Measurements from ENCODE around the gene DSTYK. TPM values are rescaled to one million over a fixed set of nuclear protein-coding genes. Genes with fewer than 3 reads are reported as not detected.
A peak's percentile ranks its signal among the peaks of the same experiment; 100 is the strongest.

DSTYK gene
- total RNA-seq, 1 donor from 2014 or later = 19.5 TPM

GRCh38 chr1:205232945-205233397 is 21.5 kb upstream of the DSTYK start:
- H3K27ac Mint-ChIP-seq = no peak overlapping the region
- no peak overlapping the region for H3K4me3 Mint-ChIP-seq
- TF ChIP-seq CTCF (IDR thresholded peaks at IDR 0.05; ENCODE audit: unreplicated experiment) = no peak
- H3K36me3 Mint-ChIP-seq = no peaks in the 10 kb centered on the region
- peaks cover 12% of the 10 kb centered on the region for H3K27me3 Mint-ChIP-seq (ENCODE audit: low read depth)
- H3K4me1 Mint-ChIP-seq = peaks cover 18% of the 10 kb centered on the region
- H3K9me3 Mint-ChIP-seq = no peaks in the 10 kb centered on the region
- DNase-seq (ENCODE audit: low spot score in 2 of 2, unreplicated experiment in 2 of 2) = no peak

DNA sequence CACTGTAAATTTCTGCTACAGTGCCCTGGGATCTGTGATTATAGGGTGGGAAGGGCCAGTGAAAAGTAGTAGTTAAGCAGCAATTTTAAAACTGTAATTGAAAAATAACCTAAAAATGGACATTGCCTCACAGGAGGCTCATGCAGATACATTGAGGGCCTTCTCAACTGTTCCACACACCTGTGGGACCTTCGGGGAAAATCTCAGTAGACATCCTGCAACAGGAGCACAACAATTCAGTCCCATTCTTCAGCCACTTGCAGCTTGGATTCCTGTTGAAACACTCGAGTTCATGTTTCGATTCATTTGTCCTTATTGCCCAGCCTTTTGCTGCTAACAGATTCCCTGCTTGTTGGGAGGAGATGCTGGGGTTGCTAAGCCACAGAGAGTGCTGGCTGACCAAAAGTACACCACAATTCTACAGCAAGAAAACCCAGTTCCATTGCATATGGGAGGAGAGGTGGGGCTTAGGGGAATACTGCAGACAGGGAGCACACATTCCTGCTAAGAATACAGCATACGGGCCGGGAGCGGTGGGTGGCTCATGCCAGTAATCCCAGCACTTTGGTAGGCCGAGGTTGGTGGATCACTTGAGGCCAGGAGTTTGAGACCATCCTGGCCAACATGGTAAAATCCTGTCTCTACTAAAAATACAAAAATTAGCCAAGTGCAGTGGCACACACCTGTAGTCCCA is 20.8 kb upstream of the DSTYK start:
- DNase-seq (ENCODE audit: low spot score in 2 of 2, unreplicated experiment in 2 of 2) = no peak
- Mint-ChIP-seq H3K9me3 (no peaks in the 10 kb centered on the region), H3K27ac (no peak overlapping the region), H3K27me3 (ENCODE audit: low read depth) (peaks cover 12% of the 10 kb centered on the region), H3K4me1 (peaks cover 19% of the 10 kb centered on the region), H3K36me3 (no peaks in the 10 kb centered on the region), H3K4me3 (no peak overlapping the region)
- no peak for TF ChIP-seq CTCF (IDR thresholded peaks at IDR 0.05; ENCODE audit: unreplicated experiment)

DNA sequence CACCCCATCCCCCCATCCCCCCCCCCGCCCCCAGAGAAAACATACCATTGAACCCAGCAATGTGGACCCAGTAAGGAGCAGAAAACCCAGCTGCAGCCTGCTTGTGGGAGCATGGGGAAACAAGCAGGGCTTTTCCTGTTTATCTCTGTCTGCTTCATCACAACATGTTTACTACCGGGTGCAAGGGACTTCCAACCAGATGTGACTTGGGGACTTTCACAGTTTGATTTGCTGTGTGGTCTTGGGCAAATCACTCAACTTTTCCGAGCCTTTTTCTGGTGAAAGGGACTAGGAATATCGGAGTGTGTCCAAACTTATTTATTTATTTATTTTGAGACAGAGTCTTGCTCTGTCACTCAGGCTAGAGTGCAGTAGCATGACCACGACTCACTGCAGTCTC is 19.5 kb upstream of the DSTYK start:
- no peak for DNase-seq (ENCODE audit: low spot score in 2 of 2, unreplicated experiment in 2 of 2)
- Mint-ChIP-seq H3K9me3 (no peaks in the 10 kb centered on the region), H3K27me3 (ENCODE audit: low read depth) (peaks cover 12% of the 10 kb centered on the region), H3K4me1 (peaks cover 32% of the 10 kb centered on the region), H3K4me3 (no peak overlapping the region), H3K27ac (no peak overlapping the region), H3K36me3 (no peaks in the 10 kb centered on the region)
- no peak for TF ChIP-seq CTCF (IDR thresholded peaks at IDR 0.05; ENCODE audit: unreplicated experiment)

GRCh38 chr1:205229916-205230700 is 18.6 kb upstream of the DSTYK start:
- no peak overlapping the region for H3K27ac Mint-ChIP-seq

GRCh38 chr1:205229399-205229871 is 17.9 kb upstream of the DSTYK start:
- Mint-ChIP-seq H3K4me3 (peak overlapping the region; percentile 79), H3K27ac (no peak overlapping the region), H3K9me3 (no peaks in the 10 kb centered on the region), H3K27me3 (ENCODE audit: low read depth) (peaks cover 15% of the 10 kb centered on the region), H3K36me3 (no peaks in the 10 kb centered on the region), H3K4me1 (peaks cover 35% of the 10 kb centered on the region)
- no peak for TF ChIP-seq CTCF (IDR thresholded peaks at IDR 0.05; ENCODE audit: unreplicated experiment)
- peak in 1 of 2 experiments; percentile 36 for DNase-seq (ENCODE audit: low spot score in 2 of 2, unreplicated experiment in 2 of 2)

More at GRCh38 chr1:205229916-205230700, 18.6 kb upstream of the DSTYK start:
- Mint-ChIP-seq H3K9me3 (no peaks in the 10 kb centered on the region), H3K4me3 (peak overlapping the region; percentile 79), H3K36me3 (no peaks in the 10 kb centered on the region), H3K4me1 (peaks cover 35% of the 10 kb centered on the region), H3K27me3 (ENCODE audit: low read depth) (peaks cover 14% of the 10 kb centered on the region)
- TF ChIP-seq CTCF (IDR thresholded peaks at IDR 0.05; ENCODE audit: unreplicated experiment) = no peak
- DNase-seq (ENCODE audit: low spot score in 2 of 2, unreplicated experiment in 2 of 2) = no peak

Data from mesothelial cell of epicardium (in vitro differentiated cells).